HG02870 (cell line): ENCODE measurements around the gene ARHGAP18.

Experiments
- ATAC-seq: cut with Tn5 transposase; IDR thresholded peaks from one replicate; pipeline ENCODE4 v1.9.1; 2021; ENCODE audit warnings: mild to moderate bottlenecking, moderate library complexity; ENCODE audit not compliant: unreplicated experiment

ARHGAP18 gene

GRCh38 chr6:129546702-129547101 lies 163.3 kb downstream of the ARHGAP18 start:
- no peak for ATAC-seq

GRCh38 chr6:129544892-129545612 lies 164.9 kb downstream of the ARHGAP18 start:
- ATAC-seq = no peak

GRCh38 chr6:129543981-129544380 lies 166.0 kb downstream of the ARHGAP18 start:
- ATAC-seq = no peak

GRCh38 chr6:129542705-129543104 lies 167.3 kb downstream of the ARHGAP18 start:
- no peak for ATAC-seq

- no peak for ATAC-seq
These were observed 170.9 kb downstream of the ARHGAP18 start for GRCh38 chr6:129539032-129539431.

- ATAC-seq = no peak
These were observed 173.7 kb downstream of the ARHGAP18 start for GRCh38 chr6:129536271-129536670.

- ATAC-seq = no peak
These were observed 175.1 kb downstream of the ARHGAP18 start for GRCh38 chr6:129534926-129535325.
